Measurements from ENCODE around the gene ZNF260.

- TF ChIP-seq ZNF232 (CRISPR knock-in tag; IDR thresholded peaks at IDR 0.05): no peak
- TF ChIP-seq CTCF (IDR thresholded peaks at IDR 0.05): no peak
These were observed 44.5 kb upstream of the ZNF260 start for GRCh38 chr19:36572593-36573019.
